GM10248 (cell line): ENCODE measurements around the gene PCLO.

Source experiments
- CTCF ChIA-PET: fragments of 300-600 bp; sonication (Branson Sonifier 250); formaldehyde crosslinking; extraction: SDS; loops from one replicate; lab custom pipeline; 2021; ENCODE audit warnings: antibody characterized with exemption; lab: Yijun Ruan, JAX
- POLR2A ChIA-PET: fragments of 350-650 bp; sonication (Branson Sonifier 250); formaldehyde crosslinking; extraction: SDS; loops from one replicate; lab custom pipeline; 2020; ENCODE audit warnings: antibody characterized with exemption; lab: Yijun Ruan, JAX
- DNase-seq: peaks from one replicate; pipeline ENCODE4 v3.0.0; 2012; ENCODE audit errors: extremely low spot score
- TF ChIP-seq, protein P1 (sequence below): IDR thresholded peaks from 2 replicates; pipeline ENCODE4 v1.5.1; 2012; ENCODE audit warnings: mild to moderate bottlenecking, low read depth; ENCODE audit errors: extremely low read depth, missing control alignments, control extremely low read depth

PCLO gene

DNA sequence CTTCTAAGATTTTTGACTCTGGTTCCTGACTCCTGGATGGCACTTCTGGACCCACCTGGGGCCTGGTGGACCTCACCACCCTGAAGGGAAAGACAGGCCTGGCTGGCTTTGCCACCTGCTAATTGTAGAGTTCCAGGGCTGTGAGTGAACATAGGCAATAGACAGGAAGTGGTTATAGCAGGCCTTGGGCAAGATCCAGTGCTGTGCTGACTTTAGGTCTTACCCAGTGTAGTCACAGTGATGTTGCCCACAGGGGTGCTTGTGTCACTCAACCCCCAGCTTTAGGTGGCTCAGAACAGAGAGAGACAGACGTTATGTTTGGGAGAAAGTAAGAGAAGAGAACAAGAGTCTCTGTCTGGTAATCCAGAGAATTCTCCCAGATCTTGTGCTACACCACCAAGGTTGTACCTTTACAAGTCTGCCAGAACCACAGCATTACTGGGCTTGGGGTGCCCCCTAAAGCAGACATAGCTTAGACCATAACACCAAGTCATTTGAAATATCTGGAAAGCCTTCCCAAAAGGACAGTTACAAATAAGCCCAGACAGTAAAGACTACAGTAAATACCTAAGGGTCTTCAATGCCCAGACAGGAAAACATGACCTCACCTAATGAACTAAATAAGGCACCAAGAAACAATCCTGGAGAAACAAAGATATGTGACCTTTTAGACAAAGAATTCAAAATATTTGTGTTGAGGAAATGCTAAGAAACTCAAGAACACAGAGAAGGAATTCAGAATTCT, 303.4 kb downstream of the PCLO start:
- no peak for DNase-seq
- ChIA-PET CTCF (no interaction called here), POLR2A (no interaction called here)
- TF ChIP-seq, protein P1, sequence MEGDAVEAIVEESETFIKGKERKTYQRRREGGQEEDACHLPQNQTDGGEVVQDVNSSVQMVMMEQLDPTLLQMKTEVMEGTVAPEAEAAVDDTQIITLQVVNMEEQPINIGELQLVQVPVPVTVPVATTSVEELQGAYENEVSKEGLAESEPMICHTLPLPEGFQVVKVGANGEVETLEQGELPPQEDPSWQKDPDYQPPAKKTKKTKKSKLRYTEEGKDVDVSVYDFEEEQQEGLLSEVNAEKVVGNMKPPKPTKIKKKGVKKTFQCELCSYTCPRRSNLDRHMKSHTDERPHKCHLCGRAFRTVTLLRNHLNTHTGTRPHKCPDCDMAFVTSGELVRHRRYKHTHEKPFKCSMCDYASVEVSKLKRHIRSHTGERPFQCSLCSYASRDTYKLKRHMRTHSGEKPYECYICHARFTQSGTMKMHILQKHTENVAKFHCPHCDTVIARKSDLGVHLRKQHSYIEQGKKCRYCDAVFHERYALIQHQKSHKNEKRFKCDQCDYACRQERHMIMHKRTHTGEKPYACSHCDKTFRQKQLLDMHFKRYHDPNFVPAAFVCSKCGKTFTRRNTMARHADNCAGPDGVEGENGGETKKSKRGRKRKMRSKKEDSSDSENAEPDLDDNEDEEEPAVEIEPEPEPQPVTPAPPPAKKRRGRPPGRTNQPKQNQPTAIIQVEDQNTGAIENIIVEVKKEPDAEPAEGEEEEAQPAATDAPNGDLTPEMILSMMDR, result no peak

DNA sequence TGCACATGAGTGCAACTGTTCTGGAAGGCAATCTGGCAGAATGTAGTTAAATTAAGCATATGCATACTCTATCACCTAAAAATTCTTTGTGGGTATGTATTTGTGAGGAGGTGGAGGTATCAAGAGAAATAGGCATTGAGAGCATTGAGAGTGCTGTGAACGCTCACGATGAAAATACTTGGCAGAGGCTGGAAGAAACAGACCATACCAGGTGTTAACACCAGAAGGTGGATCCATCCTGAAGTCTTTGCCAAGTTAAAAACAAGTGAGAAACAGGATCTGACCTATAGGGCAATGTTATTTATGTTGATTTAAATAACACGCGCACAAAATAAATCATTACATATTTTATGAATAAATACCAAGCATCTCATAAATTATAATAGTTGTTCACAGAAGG, 311.6 kb downstream of the PCLO start:
- CTCF ChIA-PET, result no interaction called here
- no peak for DNase-seq
- POLR2A ChIA-PET, result no interaction called here
- TF ChIP-seq, protein P1, result no peak

DNA sequence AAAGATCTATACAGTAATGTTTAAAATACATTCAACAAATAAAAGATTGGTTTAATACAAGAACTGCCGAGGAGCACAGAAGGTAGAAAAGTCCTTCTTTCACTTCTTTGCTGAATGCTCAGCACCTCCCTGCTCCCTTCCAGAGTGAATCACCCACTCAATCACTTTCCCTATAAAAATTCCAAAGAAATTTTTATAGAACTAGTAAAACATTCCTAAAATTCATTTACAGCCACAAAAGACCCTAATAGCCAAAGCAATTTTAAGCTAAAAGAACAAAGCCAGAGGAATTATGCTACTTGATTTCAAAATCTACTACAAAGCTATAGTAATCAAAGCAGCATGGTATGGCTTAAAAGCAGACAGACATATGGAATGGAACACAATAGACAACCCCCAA, 320.9 kb downstream of the PCLO start:
- TF ChIP-seq, protein P1, result no peak
- no peak for DNase-seq
- ChIA-PET POLR2A (no interaction called here), CTCF (interaction anchor here (0.7 kb wide), 1 partner anchor 8 kb away, joined by 3 read pairs; no protein-coding TSS in a partner anchor)

DNA sequence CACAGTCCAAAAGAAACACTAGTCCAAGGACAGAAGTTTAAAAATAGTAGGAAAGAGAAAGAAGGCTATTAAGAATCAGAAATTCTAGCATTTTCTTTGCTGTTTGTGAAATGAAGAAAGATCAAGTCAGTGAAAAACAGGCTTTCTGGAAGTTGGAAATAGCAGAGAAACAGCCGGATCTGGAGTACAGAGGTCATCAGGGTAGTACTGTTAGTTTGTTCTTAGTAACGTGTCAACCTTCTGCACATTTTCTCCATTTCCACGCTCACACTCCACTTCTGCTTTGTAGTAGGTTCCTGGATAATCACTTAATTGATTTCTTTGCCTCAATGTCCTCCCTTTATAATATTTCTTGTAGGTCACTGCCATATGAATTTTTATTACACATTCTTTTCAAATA, 322.6 kb downstream of the PCLO start:
- POLR2A ChIA-PET, result no interaction called here
- no peak for DNase-seq
- TF ChIP-seq, protein P1, result no peak
- CTCF ChIA-PET, result no interaction called here

DNA sequence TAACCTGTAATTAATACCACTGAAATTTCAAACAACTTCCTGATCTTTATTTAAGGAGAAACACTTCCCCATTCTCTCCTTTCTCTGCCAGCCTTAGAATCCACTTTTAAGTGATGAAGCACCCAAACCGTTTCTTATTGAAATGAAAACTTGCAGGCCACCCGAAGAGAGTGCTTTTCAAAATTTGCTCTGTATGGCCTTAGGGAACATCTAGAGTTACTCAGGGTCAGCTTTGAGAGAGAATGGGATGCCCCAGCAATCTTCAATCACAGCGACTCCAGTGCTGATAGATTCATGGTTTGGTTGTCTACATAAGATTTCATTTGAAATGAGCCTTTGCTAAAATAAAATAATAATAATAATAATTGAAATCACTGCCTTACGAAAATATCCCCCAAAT, 323.1 kb downstream of the PCLO start:
- TF ChIP-seq, protein P1, result no peak
- CTCF ChIA-PET, result no interaction called here

DNA sequence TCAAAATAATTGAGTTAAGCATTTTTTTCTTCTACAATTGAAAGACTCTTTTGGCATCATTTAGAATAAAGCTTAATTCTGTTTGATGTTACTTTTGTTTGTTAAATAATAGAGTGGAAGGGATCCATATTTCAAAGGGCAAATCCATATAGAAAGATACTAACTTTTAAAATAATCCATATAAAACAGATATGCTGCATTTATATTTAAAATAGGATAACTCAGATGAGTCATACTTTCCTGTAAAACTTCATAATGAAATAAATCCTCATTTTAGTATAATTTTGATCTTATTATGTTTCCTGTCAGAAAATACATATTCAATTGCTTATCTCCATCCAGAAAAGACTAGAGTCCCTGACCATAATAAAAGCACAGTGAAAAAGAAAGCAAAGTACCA, 323.6 kb downstream of the PCLO start:
- CTCF ChIA-PET, result no interaction called here
- TF ChIP-seq, protein P1, result no peak
- no peak for DNase-seq
- POLR2A ChIA-PET, result no interaction called here

More for the DNA sequence above, 323.1 kb downstream of the PCLO start:
- DNase-seq, result no peak
- POLR2A ChIA-PET, result no interaction called here
